Spleen (tissue), 7 donors: Measurements from ENCODE around the gene PRPF19.

Experiments used
- POLR2A ChIP-seq, 3 donors: fragments of 450-650 bp; IDR thresholded peaks; one replicate each; pipeline ENCODE4 v1.5.1; 2017; ENCODE audit warnings: antibody characterized with exemption in 3 of 3, mild to moderate bottlenecking in 1 of 3
- TF ChIP-seq, protein P1 (sequence below), 11 experiments: fragments of 200-600 bp in 7 of 11; fragments of 450-650 bp in 4 of 11; sonication (generic) in 4 of 11; IDR thresholded peaks in 8 of 11; conservative IDR thresholded peaks in 3 of 11; 1 replicate in 7 of 11; 2 replicates in 4 of 11; pipeline versions ENCODE4 v1.4.0 to v1.8.0; 2016 to 2021; ENCODE audit warnings: antibody characterized with exemption in 11 of 11, inconsistent platforms in 4 of 11, mild to moderate bottlenecking in 1 of 11
- donor health status: DM: no; HTN: no; CAD: no; lungs with moderate emphysema.
- donor health status: DM: no; HTN: no; CAD: no.
- donor health status: DM: no; HTN: no; CAD: no.

DNA sequence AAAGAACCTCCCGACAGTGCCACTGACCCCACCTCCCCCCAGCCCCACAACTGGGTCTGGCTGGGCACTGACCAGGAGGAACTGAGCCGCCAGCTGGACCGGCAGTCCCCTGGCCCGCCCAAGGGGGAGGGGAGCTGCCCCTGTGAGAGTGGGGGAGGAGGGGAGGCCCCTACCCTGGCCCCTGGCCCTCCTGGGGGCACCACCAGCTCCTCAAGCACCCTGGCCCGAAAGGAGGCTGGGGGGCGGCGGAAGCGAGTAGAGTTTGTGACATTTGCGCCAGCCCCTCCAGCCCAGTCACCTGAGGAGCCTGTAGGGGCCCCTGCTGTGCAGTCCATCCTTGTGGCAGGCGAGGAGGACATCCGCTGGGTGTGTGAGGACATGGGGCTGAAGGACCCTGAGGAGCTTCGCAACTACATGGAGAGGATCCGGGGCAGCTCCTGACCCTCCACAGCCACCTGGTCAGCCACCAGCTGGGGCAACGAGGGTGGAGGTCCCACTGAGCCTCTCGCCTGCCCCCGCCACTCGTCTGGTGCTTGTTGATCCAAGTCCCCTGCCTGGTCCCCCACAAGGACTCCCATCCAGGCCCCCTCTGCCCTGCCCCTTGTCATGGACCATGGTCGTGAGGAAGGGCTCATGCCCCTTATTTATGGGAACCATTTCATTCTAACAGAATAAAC is 30.2 kb upstream of the PRPF19 start:
- TF ChIP-seq, protein P1, sequence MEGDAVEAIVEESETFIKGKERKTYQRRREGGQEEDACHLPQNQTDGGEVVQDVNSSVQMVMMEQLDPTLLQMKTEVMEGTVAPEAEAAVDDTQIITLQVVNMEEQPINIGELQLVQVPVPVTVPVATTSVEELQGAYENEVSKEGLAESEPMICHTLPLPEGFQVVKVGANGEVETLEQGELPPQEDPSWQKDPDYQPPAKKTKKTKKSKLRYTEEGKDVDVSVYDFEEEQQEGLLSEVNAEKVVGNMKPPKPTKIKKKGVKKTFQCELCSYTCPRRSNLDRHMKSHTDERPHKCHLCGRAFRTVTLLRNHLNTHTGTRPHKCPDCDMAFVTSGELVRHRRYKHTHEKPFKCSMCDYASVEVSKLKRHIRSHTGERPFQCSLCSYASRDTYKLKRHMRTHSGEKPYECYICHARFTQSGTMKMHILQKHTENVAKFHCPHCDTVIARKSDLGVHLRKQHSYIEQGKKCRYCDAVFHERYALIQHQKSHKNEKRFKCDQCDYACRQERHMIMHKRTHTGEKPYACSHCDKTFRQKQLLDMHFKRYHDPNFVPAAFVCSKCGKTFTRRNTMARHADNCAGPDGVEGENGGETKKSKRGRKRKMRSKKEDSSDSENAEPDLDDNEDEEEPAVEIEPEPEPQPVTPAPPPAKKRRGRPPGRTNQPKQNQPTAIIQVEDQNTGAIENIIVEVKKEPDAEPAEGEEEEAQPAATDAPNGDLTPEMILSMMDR (IDR thresholded peaks at IDR 0.05 in 8 of 11, conservative IDR thresholded peaks at IDR 0.05 in 3 of 11), result no peak
- no peak for TF ChIP-seq POLR2A (IDR thresholded peaks at IDR 0.05)
